Panc1 (cell line): ENCODE results near the gene AFF3.

Experiments
- POLR2AphosphoS5 ChIP-seq: IDR thresholded peaks from 2 replicates; pipeline ENCODE4 v1.6.1; 2012; ENCODE audit warnings: mild to moderate bottlenecking, low read depth, low read length, moderate library complexity
- REST ChIP-seq, 2 experiments: IDR thresholded peaks; 2 replicates each; pipeline ENCODE4 v1.6.1; 2011 to 2012; ENCODE audit warnings: low read depth in 2 of 2, control low read depth in 1 of 2, low read length in 1 of 2, mild to moderate bottlenecking in 1 of 2, moderate library complexity in 1 of 2; ENCODE audit not compliant: insufficient read depth in 1 of 2
- TCF7L2 ChIP-seq: IDR thresholded peaks from 2 replicates; pipeline ENCODE4 v1.6.1; 2011; ENCODE audit warnings: mild to moderate bottlenecking, low read depth, low read length, inconsistent platforms
- TF ChIP-seq, protein P1 (sequence below): fragments of 450-650 bp; IDR thresholded peaks from 2 replicates; pipeline ENCODE4 v1.5.1; 2017; ENCODE audit warnings: mild to moderate bottlenecking

GRCh38 chr2:99824758-99825157, 317.6 kb downstream of the AFF3 start:
- TF ChIP-seq, protein P1, sequence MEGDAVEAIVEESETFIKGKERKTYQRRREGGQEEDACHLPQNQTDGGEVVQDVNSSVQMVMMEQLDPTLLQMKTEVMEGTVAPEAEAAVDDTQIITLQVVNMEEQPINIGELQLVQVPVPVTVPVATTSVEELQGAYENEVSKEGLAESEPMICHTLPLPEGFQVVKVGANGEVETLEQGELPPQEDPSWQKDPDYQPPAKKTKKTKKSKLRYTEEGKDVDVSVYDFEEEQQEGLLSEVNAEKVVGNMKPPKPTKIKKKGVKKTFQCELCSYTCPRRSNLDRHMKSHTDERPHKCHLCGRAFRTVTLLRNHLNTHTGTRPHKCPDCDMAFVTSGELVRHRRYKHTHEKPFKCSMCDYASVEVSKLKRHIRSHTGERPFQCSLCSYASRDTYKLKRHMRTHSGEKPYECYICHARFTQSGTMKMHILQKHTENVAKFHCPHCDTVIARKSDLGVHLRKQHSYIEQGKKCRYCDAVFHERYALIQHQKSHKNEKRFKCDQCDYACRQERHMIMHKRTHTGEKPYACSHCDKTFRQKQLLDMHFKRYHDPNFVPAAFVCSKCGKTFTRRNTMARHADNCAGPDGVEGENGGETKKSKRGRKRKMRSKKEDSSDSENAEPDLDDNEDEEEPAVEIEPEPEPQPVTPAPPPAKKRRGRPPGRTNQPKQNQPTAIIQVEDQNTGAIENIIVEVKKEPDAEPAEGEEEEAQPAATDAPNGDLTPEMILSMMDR: no peak
- TF ChIP-seq REST (IDR thresholded peaks at IDR 0.05; ENCODE audit: insufficient read depth in 1 of 2, low read depth in 2 of 2, low read length in 1 of 2) (no peak), POLR2AphosphoS5 (no peak), TCF7L2 (no peak)
